ENCODE results near the gene IGF2BP2. TPM values are rescaled to one million over a fixed set of nuclear protein-coding genes. Genes with fewer than 3 reads are reported as not detected.
"Not testable (repeated sequence)": the region's sequence is repeated elsewhere in the genome, so short reads cannot be mapped to it uniquely, and the experiment has no call there.

Gene IGF2BP2
- 9.0 TPM for total RNA-seq
- long read RNA-seq, partial matches to known transcripts: 8 of 15 reads
- long read RNA-seq, other reads (novel, unspliced or antisense): 7 of 15 reads

DNA sequence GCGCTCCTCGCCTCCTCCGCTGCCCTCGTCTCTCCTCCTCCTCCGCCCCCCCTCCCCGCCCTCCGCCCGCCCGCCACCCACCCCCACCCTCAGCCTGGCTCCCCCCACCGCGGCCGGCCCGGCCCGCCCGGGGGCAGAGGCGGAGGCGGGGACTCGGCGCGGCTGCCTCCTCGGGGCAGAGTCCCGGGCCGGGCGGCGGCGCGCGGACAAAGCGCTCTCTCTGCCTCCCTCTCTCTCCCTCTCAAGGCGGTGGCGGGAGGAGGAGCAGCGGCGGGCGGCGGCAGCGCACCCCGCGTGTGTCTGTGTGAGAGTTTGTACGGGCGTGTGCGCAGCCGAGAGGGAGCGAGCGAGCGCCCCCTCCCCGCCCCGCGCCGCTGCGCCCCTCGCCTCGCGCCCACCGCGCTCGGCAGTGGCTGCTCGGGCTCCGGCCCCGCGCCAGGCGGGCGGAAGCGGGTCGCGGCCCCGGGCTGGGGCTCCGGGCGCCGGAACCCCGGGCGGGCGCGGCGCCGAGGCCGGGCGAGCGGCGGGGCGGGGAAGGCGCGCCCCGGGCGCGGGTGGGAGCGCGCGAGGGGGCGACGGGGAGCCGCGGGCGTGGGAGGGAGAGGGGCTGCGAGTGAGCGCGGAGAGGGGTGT, at the start of gene IGF2BP2:
Gene IGF2BP2, minus strand, starts transcription at position 37 of the 633 bp plus-strand sequence. CDS start 82 bp downstream, outside the sequence.
- DNase-seq (ENCODE audit: low spot score): no peak

DNA sequence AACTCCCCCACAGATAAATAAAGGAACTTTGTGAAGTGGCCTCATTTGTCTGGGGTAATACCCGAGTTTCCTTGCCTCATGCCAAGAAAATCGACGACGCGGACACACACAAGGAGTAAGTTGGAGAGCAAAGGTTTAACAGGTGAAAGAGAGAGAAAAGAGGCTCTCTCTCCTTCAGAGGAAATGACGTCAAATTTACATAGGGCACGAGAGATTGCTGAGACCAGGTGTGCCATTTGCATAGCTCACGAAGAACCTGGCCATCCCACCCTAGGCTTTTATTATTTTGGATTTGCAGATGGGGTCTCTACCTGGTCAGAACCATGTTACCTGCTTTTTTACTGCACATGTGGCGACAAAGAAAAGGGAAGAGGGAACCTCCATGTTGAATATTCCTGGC, 49.3 kb upstream of the IGF2BP2 start:
- DNase-seq (ENCODE audit: low spot score): no peak

DNA sequence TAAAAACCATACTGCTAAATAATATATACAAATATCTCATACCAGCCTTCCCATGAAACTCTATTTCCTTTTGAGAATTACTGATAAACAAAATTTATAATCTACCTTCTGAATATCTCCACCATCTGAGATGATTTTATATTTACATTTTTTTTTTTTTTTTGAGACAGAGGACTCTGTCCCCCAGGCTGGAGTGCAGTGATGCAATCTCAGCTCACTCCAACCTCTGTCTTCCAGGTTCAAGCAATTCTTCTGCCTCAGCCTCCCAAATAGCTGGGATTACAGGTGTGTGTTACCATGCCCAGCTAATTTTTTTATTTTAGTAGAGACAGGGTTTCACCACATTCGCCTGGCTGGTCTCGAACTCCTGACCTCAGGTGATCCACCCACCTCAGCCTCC, 42.8 kb upstream of the IGF2BP2 start:
- no peak for DNase-seq (ENCODE audit: low spot score)

DNA sequence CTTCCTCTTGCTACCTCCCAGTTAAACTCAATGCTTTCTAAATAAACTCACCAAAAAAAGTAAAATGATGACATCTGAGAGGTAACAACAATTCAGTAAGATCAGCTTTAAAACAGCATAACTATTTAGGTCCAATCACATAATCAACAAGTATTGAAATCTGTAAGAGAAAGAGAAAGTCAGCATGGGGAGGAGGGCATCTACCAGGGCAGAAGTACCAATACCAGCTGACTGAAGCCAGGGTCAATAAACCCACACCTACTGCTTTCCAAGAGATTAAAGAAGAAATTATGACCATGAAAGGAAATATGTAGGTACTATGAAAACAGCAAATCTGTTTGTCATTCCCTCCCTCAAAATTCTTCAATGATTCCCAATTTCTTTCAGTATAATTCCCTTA, 42.2 kb upstream of the IGF2BP2 start:
- DNase-seq (ENCODE audit: low spot score): no peak

DNA sequence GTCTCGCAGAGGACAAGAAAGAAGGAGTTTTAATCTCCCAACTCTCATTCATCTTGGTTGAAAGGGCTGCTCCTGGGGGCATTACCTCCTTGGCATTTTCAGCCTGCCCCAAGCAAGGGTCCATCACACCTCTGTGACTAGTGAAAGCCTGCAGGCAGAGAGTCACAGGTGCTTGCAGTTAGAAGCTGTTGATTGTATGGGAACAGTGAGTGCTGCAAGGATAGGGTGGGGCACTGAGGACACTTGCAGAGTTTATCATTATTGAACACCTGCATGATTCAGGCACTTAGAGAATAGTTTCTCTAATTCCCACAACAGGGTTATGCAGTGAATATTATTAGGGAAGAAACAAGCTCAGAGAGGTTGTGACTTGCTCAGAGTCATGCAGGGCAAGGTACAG, 41.7 kb upstream of the IGF2BP2 start:
- DNase-seq (ENCODE audit: low spot score): no peak

DNA sequence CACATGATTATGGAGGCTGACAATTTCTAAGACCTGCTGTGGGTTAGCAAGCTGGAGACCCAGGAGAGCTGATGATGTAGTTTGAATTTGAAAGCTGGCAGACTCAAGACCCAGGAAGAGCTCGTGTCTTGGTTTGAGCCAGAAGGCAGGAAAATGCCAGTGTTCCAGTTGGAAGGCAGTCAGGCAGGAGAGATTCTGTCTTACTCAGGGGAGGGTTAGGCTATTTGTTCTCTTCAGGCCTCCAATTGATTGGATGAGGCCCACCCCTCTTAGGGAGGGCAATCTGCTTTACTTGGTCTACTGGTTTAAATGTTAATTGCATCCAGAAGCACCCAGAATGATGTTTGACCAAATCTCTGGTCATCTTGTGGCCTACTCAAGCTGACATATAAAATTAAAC, 40.4 kb upstream of the IGF2BP2 start:
- no peak for DNase-seq (ENCODE audit: low spot score)

DNA sequence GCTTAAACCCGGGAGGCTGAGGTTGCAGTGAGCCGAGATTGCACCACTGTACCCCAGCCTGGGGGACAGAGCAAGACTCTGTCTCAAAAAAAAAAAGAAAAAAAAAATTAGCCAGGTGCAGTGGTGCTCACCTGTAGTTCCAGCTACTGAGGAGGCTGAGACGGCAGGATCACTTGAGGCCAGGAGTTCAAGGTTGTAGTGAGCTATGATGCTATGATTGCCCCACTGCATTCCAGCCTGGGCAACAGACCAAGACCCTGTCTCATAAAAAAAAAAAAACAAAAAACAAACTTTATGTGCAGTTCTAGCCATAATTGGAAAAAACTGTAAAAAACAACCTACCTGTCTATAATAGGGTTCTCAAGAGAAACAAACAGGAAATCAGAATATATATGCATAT, 39.9 kb upstream of the IGF2BP2 start:
- no peak for DNase-seq (ENCODE audit: low spot score)

DNA sequence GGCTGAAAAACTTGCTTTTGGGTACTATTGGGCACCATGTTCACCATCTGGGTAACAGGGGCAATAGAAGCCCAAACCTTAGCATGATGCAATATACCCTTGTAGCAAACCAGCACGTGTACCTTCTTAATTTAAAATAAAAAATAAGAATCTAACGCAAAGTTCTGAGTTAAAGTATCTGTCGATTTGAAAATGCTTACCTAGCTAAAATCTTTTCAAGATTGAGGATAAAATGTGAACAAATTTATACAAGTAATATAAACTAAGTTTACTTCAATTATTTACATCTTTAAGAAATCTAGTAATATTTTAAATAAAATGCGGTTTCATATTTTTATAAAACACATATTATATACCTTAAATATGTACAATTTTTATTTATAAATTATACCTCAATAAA, 38.1 kb upstream of the IGF2BP2 start:
- no peak for DNase-seq (ENCODE audit: low spot score)

DNA sequence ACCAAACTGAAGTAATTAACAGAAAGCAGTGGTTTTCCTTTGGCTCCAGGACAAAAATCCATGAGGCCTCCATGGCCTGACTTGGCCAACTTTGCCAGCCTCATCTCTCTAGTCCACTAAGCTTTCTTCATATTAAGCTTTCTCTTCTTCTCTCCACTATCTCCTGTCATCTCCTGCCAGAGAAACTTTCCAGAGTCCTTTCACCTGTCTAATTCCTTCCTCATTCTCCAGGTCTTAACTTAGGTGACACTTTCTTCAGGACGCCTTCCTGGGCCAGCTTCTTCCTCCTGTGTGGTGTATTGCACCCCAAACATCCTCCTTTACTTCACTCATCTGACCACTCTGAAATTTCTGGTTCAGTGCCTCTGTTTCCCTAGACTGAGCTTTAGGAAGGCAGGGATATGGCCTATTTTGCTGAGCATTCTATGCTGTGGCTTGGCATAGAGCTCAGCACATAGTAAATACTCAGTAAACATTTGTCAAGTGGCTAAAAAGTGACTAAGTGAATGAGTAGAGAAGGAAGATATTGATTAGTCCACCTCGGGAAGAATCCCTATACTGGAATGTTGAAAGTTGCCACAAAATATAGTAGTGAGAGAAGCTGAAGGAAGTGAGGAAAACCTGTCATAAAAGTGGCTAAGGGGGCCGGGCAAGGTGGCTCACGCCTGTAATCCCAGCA, 34.6 kb upstream of the IGF2BP2 start:
- no peak for DNase-seq (ENCODE audit: low spot score)

DNA sequence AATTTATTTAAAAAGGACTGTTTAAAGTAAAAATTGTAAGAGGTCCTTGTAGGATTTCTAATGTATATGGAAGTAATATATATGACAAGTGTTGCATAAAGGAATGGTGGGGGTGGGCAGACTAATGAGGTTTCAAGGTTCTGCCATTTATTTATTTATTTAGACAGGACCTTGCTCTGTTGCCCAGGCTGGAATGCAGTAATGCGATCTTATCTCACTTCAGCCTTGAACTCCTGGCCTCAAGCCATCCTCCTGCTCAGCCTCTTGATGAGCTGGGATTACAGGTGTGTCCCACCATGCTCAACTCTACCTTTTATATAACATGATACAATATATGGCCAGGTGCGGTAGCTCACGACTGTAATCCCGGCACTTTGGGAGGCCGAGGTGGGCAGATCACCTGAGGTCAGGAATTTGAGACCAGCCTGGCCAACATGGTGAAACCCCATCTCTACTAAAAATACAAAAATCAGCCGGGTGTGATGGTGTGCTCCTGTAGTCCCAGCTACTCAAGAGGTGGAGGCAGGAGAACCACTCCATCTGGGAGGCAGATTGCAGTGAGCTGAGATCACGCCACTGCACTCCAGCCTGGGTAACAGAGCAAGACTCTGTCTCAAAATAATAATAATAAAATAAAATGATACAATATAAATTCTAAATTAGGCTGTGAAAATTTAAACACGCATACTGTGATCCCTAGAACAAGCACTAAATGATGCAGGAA, 33.8 kb upstream of the IGF2BP2 start:
- DNase-seq (ENCODE audit: low spot score): no peak

DNA sequence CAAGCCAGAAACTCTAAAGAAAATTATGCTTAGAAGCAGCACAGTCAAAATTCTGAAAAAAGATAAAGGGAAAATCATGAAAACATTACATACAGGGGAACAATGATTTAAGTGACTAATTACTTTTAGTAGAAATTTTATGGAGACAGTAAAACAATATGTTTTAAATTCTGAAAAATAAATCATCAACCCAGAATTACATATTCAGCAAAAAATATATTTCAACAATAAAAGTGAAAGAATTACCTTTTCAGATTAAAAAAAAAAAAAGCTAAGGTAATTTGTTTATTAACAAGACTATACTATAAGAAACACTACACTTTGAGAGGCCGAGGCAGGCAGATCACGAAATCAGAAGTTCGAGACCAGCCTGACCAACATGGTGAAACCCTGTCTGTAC, 32.4 kb upstream of the IGF2BP2 start:
- DNase-seq (ENCODE audit: low spot score): no peak

DNA sequence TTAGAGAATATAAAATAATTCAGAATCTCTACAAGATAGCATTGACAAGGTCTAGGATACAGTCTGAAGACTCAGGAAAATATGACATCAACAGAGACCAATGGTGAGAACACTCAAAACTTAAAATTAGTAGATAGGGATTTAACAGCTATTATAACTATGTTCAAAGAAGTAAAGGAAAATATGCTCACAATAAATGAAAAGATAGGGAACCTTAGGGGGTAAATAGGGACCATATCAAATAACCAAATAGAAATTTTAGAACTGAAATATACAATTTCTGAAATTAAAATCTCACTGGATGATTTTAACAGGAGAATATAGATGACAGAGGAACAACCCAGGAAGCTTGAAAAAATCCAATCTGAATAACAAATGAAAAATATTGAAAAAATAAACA, 31.8 kb upstream of the IGF2BP2 start:
- no peak for DNase-seq (ENCODE audit: low spot score)

DNA sequence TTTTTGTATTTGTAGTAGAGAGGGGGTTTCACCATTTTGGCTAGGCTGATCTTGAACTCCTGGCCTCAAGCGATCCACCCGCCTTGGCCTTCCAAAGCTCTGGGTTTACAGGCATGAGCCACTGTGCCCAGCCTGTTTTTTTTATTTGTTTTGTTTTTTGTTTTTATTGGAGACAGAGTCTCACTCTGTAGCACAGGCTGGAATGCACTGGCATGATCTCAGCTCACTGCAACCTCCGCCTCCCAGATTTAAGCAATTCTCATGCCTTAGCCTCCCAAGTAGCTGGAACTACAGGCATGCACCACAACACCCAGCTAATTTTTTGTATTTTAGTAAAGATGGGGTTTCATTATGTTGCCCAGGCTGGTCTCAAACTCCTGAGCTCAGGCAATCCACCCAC, 28.9 kb upstream of the IGF2BP2 start:
- not testable (repeated sequence) for DNase-seq (ENCODE audit: low spot score)

DNA sequence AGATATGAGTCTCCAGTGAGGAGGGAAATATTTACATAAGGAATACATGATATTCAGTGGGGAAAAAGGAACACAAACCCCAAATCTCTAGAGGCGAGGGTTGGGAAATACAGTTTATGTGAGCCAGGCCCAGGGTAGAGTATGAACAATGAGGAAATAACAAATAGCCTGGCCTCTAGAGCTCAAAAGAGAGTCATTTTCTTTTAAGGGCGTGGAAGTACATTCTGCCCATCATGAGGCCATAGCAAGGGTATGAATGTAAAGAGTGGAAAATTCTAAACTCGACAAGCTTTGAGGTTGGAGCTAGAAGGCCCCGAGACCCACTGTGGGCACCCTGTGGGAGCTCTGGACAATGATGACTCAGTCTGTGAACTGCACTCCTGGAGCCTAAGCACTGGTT, 27.8 kb upstream of the IGF2BP2 start:
- DNase-seq (ENCODE audit: low spot score): no peak

DNA sequence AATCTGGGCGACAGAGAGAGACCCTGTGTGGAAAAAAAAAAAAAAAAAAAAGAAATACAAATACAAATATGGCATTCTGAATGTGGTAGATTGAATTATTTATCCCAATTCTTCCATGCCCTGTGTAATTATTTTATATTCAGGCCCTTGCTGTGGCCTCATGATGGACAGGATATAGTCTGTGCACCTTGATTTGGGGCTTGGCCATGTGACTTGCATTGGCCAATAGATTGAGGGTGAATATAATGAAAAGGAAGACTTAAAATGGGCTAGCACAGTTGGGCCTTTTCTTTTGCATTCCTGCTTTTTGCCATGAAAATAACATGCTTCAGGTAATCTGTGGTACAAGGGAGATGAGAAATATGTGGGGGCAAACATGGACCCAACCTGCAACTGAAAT, 27.1 kb upstream of the IGF2BP2 start:
- no peak for DNase-seq (ENCODE audit: low spot score)

DNA sequence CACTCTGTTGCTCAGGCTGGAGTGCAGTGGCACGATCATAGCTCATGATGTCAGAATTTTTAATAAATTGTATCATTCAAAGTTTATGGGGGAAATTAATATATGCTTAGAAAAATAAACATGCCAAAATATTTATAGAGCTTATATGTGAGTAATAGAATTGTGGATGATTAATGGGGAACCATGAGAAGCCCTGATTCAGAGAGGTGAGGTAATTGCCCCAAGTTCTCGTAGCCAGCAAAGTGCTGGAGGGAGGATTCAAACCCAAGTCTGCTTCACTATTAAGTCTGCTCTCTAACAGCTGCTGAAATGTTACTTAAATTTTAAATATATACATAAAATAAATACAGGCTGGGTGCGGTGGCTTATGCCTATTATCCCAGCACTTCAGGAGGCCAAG, 26.2 kb upstream of the IGF2BP2 start:
- DNase-seq (ENCODE audit: low spot score): no peak

DNA sequence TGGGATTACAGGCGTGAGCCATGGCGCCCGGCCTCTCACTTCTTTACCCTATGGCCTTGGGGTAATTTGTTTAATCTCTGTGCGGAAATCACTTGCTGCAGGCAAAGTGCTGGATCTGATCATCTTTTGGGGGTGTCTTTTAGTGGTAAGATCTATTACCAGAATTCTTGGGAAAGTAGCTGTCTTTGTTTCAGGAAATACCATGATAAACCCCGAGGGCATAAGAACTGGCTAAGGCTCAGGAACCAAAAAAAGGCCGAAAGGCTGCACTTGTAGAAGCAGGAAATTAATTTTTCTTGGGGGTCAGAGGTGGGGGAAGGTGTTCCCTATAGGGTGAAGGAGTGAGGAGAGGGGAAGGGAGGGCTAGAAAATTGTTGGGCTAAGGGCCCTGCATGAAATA, 22.7 kb upstream of the IGF2BP2 start:
- no peak for DNase-seq (ENCODE audit: low spot score)

DNA sequence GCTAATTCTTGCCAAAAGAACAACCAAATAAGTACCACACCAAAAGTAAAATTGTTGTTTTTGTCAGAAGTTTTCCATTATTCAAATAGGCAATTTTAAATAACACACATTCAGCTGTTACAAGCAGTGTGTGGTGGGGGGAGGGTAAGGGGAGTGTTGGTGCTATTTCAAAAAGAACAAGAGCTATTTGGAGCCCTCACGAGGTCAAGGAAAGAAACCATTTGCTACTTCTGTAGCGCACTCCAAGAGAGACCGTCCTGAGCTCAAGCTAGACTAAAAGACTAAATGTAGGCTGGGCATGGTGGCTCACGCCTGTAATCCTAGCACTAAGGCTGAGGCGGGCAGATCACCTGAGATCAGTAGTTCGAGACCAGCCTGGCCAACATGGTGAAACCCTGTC, 21.2 kb upstream of the IGF2BP2 start:
- DNase-seq (ENCODE audit: low spot score): no peak

DNA sequence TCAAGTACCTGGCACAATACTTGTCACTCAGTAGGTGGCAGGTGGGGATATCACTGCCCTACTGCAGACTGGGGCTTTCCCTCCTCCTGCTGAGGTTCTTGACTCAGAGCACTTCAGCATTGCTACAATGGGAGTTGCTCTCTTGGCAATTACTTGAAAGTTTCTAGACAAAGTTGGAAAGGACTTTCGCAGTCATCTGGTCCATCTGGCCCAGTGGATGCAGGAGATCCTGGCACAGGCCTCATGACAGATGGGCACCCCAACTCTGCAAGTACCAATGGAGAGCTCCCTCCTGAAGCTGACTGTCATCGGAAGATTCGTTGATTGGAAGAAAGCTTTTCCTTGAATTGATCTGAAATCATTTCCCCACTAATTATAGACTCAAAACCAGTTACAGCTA, 19.2 kb upstream of the IGF2BP2 start:
- DNase-seq (ENCODE audit: low spot score): no peak

DNA sequence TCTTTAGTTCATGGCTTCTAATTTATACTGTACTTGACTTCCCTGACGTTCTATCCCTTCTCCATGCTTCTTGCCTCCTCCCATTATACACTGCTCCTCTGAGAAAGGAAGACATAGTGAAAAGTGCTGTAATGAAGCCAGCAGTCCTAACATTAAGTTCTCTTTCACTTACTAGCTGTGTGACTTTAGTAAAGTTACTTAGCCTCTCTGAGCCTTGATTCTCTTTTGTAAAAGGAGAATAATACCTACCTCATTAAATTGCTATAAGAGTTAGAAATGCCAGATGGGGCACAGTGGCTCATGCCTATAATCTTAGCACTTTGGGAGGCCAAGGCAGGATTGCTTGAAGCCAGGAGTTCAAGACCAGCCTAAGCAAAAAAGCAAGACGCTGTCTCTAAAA, 18.8 kb upstream of the IGF2BP2 start:
- no peak for DNase-seq (ENCODE audit: low spot score)

DNA sequence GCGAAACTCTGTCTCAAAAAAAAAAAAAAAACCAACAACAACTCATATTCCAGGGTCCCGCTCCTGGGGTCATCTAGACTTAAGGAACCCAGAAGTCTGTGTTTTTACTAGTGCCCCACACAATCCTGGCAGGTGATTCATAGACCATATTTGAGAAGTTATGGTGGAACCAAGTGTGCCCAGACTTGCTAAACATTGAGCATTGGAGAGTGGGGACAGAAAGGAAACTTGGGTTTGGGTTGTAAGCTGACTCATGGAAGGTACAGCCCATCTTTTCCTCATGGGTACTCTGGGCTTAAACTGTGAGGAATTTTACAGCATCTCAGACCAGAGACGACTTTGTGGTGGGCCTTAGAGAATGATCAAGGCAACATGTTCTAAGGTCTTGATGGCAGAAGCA, 18.3 kb upstream of the IGF2BP2 start:
- DNase-seq (ENCODE audit: low spot score): no peak

DNA sequence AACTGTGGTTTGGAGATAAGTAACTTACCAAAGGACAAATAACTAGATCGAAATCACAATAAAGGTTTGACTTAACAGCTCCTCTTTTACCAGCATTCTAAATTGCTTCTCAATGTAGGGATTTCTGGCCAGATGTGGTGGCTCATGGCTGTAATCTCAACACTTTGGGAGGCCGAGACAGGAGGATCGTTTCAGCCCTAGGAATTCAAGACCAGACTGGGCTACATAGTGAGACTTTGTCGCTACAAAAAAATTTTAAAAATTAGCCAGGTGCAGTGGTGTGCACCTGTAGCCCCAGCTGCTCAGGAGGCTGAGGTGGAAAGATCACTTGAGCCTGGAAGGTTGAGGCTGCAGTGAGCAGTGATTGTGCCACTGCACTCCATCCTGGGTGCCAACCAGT, 17.4 kb upstream of the IGF2BP2 start:
- no peak for DNase-seq (ENCODE audit: low spot score)

Measured in mesenteric fat pad (tissue), 1 donor.